Neural progenitor cell (in vitro differentiated cells): ENCODE results near the gene SHPK.

Experiments
- CTCF ChIP-seq: fragments of 200-600 bp; sonication (generic); IDR thresholded peaks from 2 replicates; pipeline ENCODE4 v1.5.1; 2017; ENCODE audit warnings: antibody characterized with exemption, mild to moderate bottlenecking
- EZH2 ChIP-seq: fragments of 200-600 bp; sonication (generic); IDR thresholded peaks from 2 replicates; pipeline ENCODE4 v1.6.1; 2017; ENCODE audit warnings: antibody characterized with exemption, mild to moderate bottlenecking, moderate library complexity
- EZH2phosphoT487 ChIP-seq: fragments of 200-600 bp; sonication (generic); IDR thresholded peaks from 2 replicates; pipeline ENCODE4 v1.6.1; 2017; ENCODE audit warnings: antibody characterized with exemption

- no peak for TF ChIP-seq CTCF
- no peak for TF ChIP-seq EZH2
- TF ChIP-seq EZH2phosphoT487 = no peak
Observed at GRCh38 chr17:3657874-3658783, 22.1 kb upstream of the SHPK start.
